Natural killer cell (primary cell): Measurements from ENCODE around the gene SGCE. TPM values are rescaled to one million over a fixed set of nuclear protein-coding genes. Genes with fewer than 3 reads are reported as not detected.

Experiments used
- ATAC-seq, 3 donors: fragments of 150-1000 bp in 2 of 3; fragments of 200-7000 bp in 1 of 3; cut with Tn5 transposase; 1 replicate in 1 of 3; 2 replicates in 2 of 3; pipeline ENCODE4 v1.10.0; 2021; ENCODE audit warnings: mild to moderate bottlenecking in 2 of 3, moderate library complexity in 2 of 3
- DNase-seq, 2 donors: peaks; one replicate each; pipeline versions ENCODE4 v3.0.0 to v3.0.0-alpha.2; 2013 to 2021; ENCODE audit warnings: mixed read lengths in 1 of 2
- H3K27ac ChIP-seq: one replicate; pipeline ENCODE4 v1.5.1; 2013; ENCODE audit warnings: mild to moderate bottlenecking, low read length
- H3K27me3 ChIP-seq: one replicate; pipeline ENCODE4 v1.6.1; 2013; ENCODE audit warnings: low read length; ENCODE audit not compliant: control insufficient read depth, insufficient read depth
- H3K36me3 ChIP-seq: one replicate; pipeline ENCODE4 v1.6.1; 2013; ENCODE audit warnings: low read length; ENCODE audit not compliant: control insufficient read depth, insufficient read depth
- H3K4me1 ChIP-seq: one replicate; pipeline ENCODE4 v1.6.1; 2013; ENCODE audit warnings: low read length; ENCODE audit not compliant: control insufficient read depth, insufficient read depth
- H3K4me3 ChIP-seq: one replicate; pipeline ENCODE4 v1.5.1; 2013; ENCODE audit warnings: low read length
- H3K9me3 ChIP-seq: one replicate; pipeline ENCODE4 v1.6.1; 2013; ENCODE audit warnings: low read length; ENCODE audit not compliant: control insufficient read depth, insufficient read depth
- H3K27ac Mint-ChIP-seq, 2 donors: one replicate each; pipeline ENCODE4 v1.8.0; 2022; ENCODE audit warnings: mild to moderate bottlenecking in 2 of 2, mixed read lengths in 2 of 2, moderate library complexity in 1 of 2
- H3K27me3 Mint-ChIP-seq, 2 donors: one replicate each; pipeline ENCODE4 v1.8.0; 2022; ENCODE audit warnings: low read depth in 2 of 2, mixed read lengths in 2 of 2
- H3K36me3 Mint-ChIP-seq: one replicate; pipeline ENCODE4 v1.8.0; 2022; ENCODE audit warnings: mixed read lengths
- H3K4me1 Mint-ChIP-seq, 2 donors: one replicate each; pipeline ENCODE4 v1.8.0; 2022; ENCODE audit warnings: mixed read lengths in 2 of 2
- H3K4me3 Mint-ChIP-seq: one replicate; pipeline ENCODE4 v1.8.0; 2022; ENCODE audit warnings: mild to moderate bottlenecking, moderate library complexity, mixed read lengths
- H3K9me3 Mint-ChIP-seq, 2 donors: one replicate each; pipeline ENCODE4 v1.8.0; 2022; ENCODE audit warnings: mixed read lengths in 2 of 2
- CTCF ChIP-seq: fragments of 200-600 bp; IDR thresholded peaks from one replicate; pipeline ENCODE4 v1.8.0; 2022; ENCODE audit warnings: antibody characterized with exemption
- WGBS: methylation state at CpG from one replicate; pipeline ENCODE4 v1.1.7; 2013; ENCODE audit warnings: missing lambda C conversion rate; ENCODE audit not compliant: insufficient coverage; 5-methylcytosine and 5-hydroxymethylcytosine counted together
- intact Hi-C: fragments of 100-400 bp; cut with micrococcal nuclease; formaldehyde crosslinking; loops from one replicate; pipeline ENCODE4 v1.14.2; 2022
- total RNA-seq, 4 donors: library from RNA; stranded (reverse); fragments of 120-200 nt in 1 of 4; gene quantifications; one replicate each; pipeline versions ENCODE4 v1.2.3 to v1.2.4, GENCODE V29; 2013 to 2022

Gene SGCE
- total RNA-seq, 3 donors from 2014 or later (not counting 1 experiment from before 2014, with no cell fraction given) = 0.20 to 0.65 (median 0.28) TPM

GRCh38 chr7:94666879-94667587, 11.1 kb upstream of the SGCE start:
- peaks cover 4 to 19% of the 10 kb centered on the region in 2 donors for H3K27me3 Mint-ChIP-seq
- Histone ChIP-seq H3K36me3 (no peaks in the 10 kb centered on the region), H3K4me1 (no peaks in the 10 kb centered on the region), H3K4me3 (no peak overlapping the region), H3K27me3 (no peaks in the 10 kb centered on the region), H3K9me3 (no peaks in the 10 kb centered on the region), H3K27ac (no peak overlapping the region)
- ATAC-seq = no peak
- H3K4me1 Mint-ChIP-seq = no peaks in the 10 kb centered on the region
- no peak for DNase-seq
- TF ChIP-seq CTCF = no peak
- H3K9me3 Mint-ChIP-seq = peaks cover 0 to 2% of the 10 kb centered on the region in 2 donors
- H3K36me3 Mint-ChIP-seq = no peaks in the 10 kb centered on the region
- WGBS = 59% methylated on average over 2 of the region's 3 CpGs
- no peak overlapping the region for H3K27ac Mint-ChIP-seq
- intact Hi-C loops = no loop called here
- H3K4me3 Mint-ChIP-seq = no peak overlapping the region

GRCh38 chr7:94665426-94665825, 9.5 kb upstream of the SGCE start:
- no peaks in the 10 kb centered on the region for H3K27me3 ChIP-seq
- peaks cover 4 to 19% of the 10 kb centered on the region in 2 donors for H3K27me3 Mint-ChIP-seq
- H3K9me3 ChIP-seq = no peaks in the 10 kb centered on the region
- no peak overlapping the region for H3K4me3 ChIP-seq
- no peaks in the 10 kb centered on the region for H3K4me1 Mint-ChIP-seq
- no peak for TF ChIP-seq CTCF
- intact Hi-C loops = no loop called here
- 96% methylated on average over 18 of the region's 18 CpGs for WGBS
- H3K27ac Mint-ChIP-seq = no peak overlapping the region
- no peaks in the 10 kb centered on the region for H3K36me3 ChIP-seq
- no peak for DNase-seq
- no peak for ATAC-seq
- H3K36me3 Mint-ChIP-seq = no peaks in the 10 kb centered on the region
- no peaks in the 10 kb centered on the region for H3K4me1 ChIP-seq
- peaks cover 0 to 2% of the 10 kb centered on the region in 2 donors for H3K9me3 Mint-ChIP-seq
- H3K4me3 Mint-ChIP-seq = no peak overlapping the region
- H3K27ac ChIP-seq = no peak overlapping the region

- H3K4me1 ChIP-seq = no peaks in the 10 kb centered on the region
- TF ChIP-seq CTCF = no peak
- DNase-seq = no peak
- intact Hi-C loops = no loop called here
- H3K9me3 Mint-ChIP-seq = peaks cover 0 to 2% of the 10 kb centered on the region in 2 donors
- no peak overlapping the region for H3K27ac Mint-ChIP-seq
- WGBS = 97% methylated on average over 23 of the region's 23 CpGs
- H3K27me3 ChIP-seq = no peaks in the 10 kb centered on the region
- H3K36me3 Mint-ChIP-seq = no peaks in the 10 kb centered on the region
- H3K27me3 Mint-ChIP-seq = peaks cover 3 to 17% of the 10 kb centered on the region in 2 donors
- no peaks in the 10 kb centered on the region for H3K36me3 ChIP-seq
- H3K4me1 Mint-ChIP-seq = no peaks in the 10 kb centered on the region
- H3K9me3 ChIP-seq = no peaks in the 10 kb centered on the region
- no peak overlapping the region for H3K27ac ChIP-seq
- H3K4me3 Mint-ChIP-seq = no peak overlapping the region
- ATAC-seq = no peak
- no peak overlapping the region for H3K4me3 ChIP-seq
These were observed 8.1 kb upstream of the SGCE start for GRCh38 chr7:94664023-94664422.

GRCh38 chr7:94662548-94662947, 6.6 kb upstream of the SGCE start:
- Mint-ChIP-seq H3K4me1 (peaks cover under 1 to 3% of the 10 kb centered on the region in 2 donors), H3K4me3 (no peak overlapping the region), H3K27me3 (peaks cover 0 to 6% of the 10 kb centered on the region in 2 donors), H3K27ac (no peak overlapping the region), H3K36me3 (no peaks in the 10 kb centered on the region), H3K9me3 (peaks cover 0 to 2% of the 10 kb centered on the region in 2 donors)
- no peaks in the 10 kb centered on the region for H3K27me3 ChIP-seq
- no peak overlapping the region for H3K27ac ChIP-seq
- H3K4me3 ChIP-seq = no peak overlapping the region
- H3K36me3 ChIP-seq = no peaks in the 10 kb centered on the region
- no peak for DNase-seq
- no peaks in the 10 kb centered on the region for H3K4me1 ChIP-seq
- ATAC-seq = no peak
- no peaks in the 10 kb centered on the region for H3K9me3 ChIP-seq
- intact Hi-C loops = no loop called here
- WGBS = 0% methylated on average over 1 of the region's 1 CpG
- TF ChIP-seq CTCF = no peak
